Panc1 (cell line): ENCODE results near the gene FJX1.

Experiments used
- CTCF ChIP-seq: fragments of 450-650 bp; IDR thresholded peaks from 2 replicates; pipeline ENCODE4 v1.5.1; 2017; ENCODE audit warnings: mild to moderate bottlenecking
- REST ChIP-seq, 2 experiments: IDR thresholded peaks; 2 replicates each; pipeline ENCODE4 v1.6.1; 2011 to 2012; ENCODE audit warnings: low read depth in 2 of 2, control low read depth in 1 of 2, low read length in 1 of 2, mild to moderate bottlenecking in 1 of 2, moderate library complexity in 1 of 2; ENCODE audit not compliant: insufficient read depth in 1 of 2
- TCF7L2 ChIP-seq: IDR thresholded peaks from 2 replicates; pipeline ENCODE4 v1.6.1; 2011; ENCODE audit warnings: mild to moderate bottlenecking, low read depth, low read length, inconsistent platforms

- TF ChIP-seq CTCF (no peak), TCF7L2 (no peak), REST (IDR thresholded peaks at IDR 0.05; ENCODE audit: insufficient read depth in 1 of 2, low read depth in 2 of 2, low read length in 1 of 2) (no peak)
These were observed 13.6 kb downstream of the FJX1 start for GRCh38 chr11:35631891-35632290.
